Peyer's patch (tissue), 4 donors: Measurements from ENCODE around the gene GFI1.

Source experiments
- POLR2A ChIP-seq, 2 donors: fragments of 450-650 bp; IDR thresholded peaks; one replicate each; pipeline ENCODE4 v1.5.1; 2017; ENCODE audit warnings: antibody characterized with exemption in 2 of 2, mild to moderate bottlenecking in 2 of 2, moderate library complexity in 2 of 2
- TF ChIP-seq, protein P1 (sequence below), 6 experiments: fragments of 450-650 bp in 4 of 6; fragments of 200-600 bp in 2 of 6; sonication (generic) in 1 of 6; IDR thresholded peaks; one replicate each; pipeline ENCODE4 v1.5.1; 2017 to 2019; ENCODE audit warnings: antibody characterized with exemption in 6 of 6, mild to moderate bottlenecking in 3 of 6, moderate library complexity in 1 of 6

DNA sequence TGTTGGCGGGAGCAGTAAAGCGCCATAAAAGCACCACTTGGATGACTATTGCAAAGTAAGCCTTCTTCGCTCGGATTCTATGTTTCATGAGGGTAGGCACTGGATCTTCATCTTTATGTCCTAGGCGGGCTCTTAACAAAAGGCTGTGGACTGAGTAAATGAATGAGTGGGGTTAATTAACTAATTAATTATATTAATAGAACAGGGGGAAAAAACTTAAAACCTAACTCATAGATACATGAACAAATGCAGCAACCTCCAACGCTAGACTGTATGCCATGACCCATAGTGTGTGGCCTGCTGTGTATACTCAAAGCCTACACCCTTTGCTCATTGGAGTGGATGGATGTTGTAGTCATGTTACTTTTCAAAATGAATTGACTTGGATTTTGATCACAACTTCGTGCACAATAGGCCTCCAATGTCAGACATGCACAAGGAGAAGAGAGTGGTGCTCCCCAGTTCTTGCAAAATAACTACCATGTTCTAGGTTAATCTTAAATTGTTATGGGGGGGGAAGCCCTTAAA lies 417 bp upstream of the GFI1 start:
- TF ChIP-seq, protein P1, sequence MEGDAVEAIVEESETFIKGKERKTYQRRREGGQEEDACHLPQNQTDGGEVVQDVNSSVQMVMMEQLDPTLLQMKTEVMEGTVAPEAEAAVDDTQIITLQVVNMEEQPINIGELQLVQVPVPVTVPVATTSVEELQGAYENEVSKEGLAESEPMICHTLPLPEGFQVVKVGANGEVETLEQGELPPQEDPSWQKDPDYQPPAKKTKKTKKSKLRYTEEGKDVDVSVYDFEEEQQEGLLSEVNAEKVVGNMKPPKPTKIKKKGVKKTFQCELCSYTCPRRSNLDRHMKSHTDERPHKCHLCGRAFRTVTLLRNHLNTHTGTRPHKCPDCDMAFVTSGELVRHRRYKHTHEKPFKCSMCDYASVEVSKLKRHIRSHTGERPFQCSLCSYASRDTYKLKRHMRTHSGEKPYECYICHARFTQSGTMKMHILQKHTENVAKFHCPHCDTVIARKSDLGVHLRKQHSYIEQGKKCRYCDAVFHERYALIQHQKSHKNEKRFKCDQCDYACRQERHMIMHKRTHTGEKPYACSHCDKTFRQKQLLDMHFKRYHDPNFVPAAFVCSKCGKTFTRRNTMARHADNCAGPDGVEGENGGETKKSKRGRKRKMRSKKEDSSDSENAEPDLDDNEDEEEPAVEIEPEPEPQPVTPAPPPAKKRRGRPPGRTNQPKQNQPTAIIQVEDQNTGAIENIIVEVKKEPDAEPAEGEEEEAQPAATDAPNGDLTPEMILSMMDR (IDR thresholded peaks at IDR 0.05), result no peak
- no peak for TF ChIP-seq POLR2A (IDR thresholded peaks at IDR 0.05)
